DMS79 (cell line): Measurements from ENCODE around the gene HIGD2B.
"Not testable (repeated sequence)": the region's sequence is repeated elsewhere in the genome, so short reads cannot be mapped to it uniquely, and the experiment has no call there.

Experiments used
- DNase-seq: peaks from one replicate; lab custom pipeline; 2025; lab: John Stamatoyannopoulos, UW

HIGD2B gene

GRCh38 chr15:72676838-72677237 lies 9.1 kb downstream of the HIGD2B start:
- DNase-seq = no peak

- DNase-seq = no peak
Observed at GRCh38 chr15:72671525-72671924, 14.5 kb downstream of the HIGD2B start.

GRCh38 chr15:72670656-72671352 lies 15.2 kb downstream of the HIGD2B start:
- not testable (repeated sequence) for DNase-seq

- not testable (repeated sequence) for DNase-seq
Observed at GRCh38 chr15:72669803-72670202, 16.2 kb downstream of the HIGD2B start.

GRCh38 chr15:72665706-72666105 lies 20.3 kb downstream of the HIGD2B start:
- DNase-seq = not testable (repeated sequence)

GRCh38 chr15:72663931-72664330 lies 22.1 kb downstream of the HIGD2B start:
- not testable (repeated sequence) for DNase-seq

GRCh38 chr15:72661081-72661480 lies 24.9 kb downstream of the HIGD2B start:
- not testable (repeated sequence) for DNase-seq

GRCh38 chr15:72656014-72656413 lies 30.0 kb downstream of the HIGD2B start:
- DNase-seq = not testable (repeated sequence)

GRCh38 chr15:72654397-72654796 lies 31.6 kb downstream of the HIGD2B start, which contains the start of gene GOLGA6B:
Gene GOLGA6B, plus strand, starts transcription at chr15:72654697. Its CDS starts 41 bp downstream, at chr15:72654738.
- DNase-seq = not testable (repeated sequence)

GRCh38 chr15:72648631-72649253 lies 37.2 kb downstream of the HIGD2B start:
- not testable (repeated sequence) for DNase-seq

- not testable (repeated sequence) for DNase-seq
Observed at GRCh38 chr15:72642271-72642670, 43.7 kb downstream of the HIGD2B start.

GRCh38 chr15:72639759-72640483 lies 46.1 kb downstream of the HIGD2B start:
- DNase-seq = not testable (repeated sequence)

GRCh38 chr15:72636519-72637282 lies 49.3 kb downstream of the HIGD2B start:
- DNase-seq = not testable (repeated sequence)

GRCh38 chr15:72629068-72629570 lies 56.9 kb downstream of the HIGD2B start:
- DNase-seq = not testable (repeated sequence)

- DNase-seq = not testable (repeated sequence)
Observed at GRCh38 chr15:72628249-72629067, 57.5 kb downstream of the HIGD2B start.

- not testable (repeated sequence) for DNase-seq
Observed at GRCh38 chr15:72626153-72626552, 59.8 kb downstream of the HIGD2B start.
